ENCODE measurements around the gene OR2AG2.

GRCh38 chr11:6745465-6746015 lies 26.2 kb downstream of the OR2AG2 start:
- TF ChIP-seq CTCF (IDR thresholded peaks at IDR 0.05) (no peak), REST (IDR thresholded peaks at IDR 0.05; ENCODE audit: insufficient read depth in 1 of 2, low read depth in 2 of 2, low read length in 1 of 2) (no peak)

All from Panc1 (cell line).